Endothelial cell of umbilical vein (primary cell): ENCODE data around the gene GPAT2. TPM values are rescaled to one million over a fixed set of nuclear protein-coding genes. Genes with fewer than 3 reads are reported as not detected.
"Not testable (repeated sequence)": the region's sequence is repeated elsewhere in the genome, so short reads cannot be mapped to it uniquely, and the experiment has no call there.

ENCODE experiments used
- BruUV-seq: library from RNA; stranded (reverse); fragments of 400-500 nt; replicated peaks from 2 replicates; lab custom pipeline; 2021; lab: Mats Ljungman, UMichigan
- CTCF ChIA-PET: fragments of 300-600, 350-600 bp; sonication (Branson Sonifier 250); formaldehyde crosslinking; loops from one replicate; lab custom pipeline; 2021; ENCODE audit warnings: antibody characterized with exemption, inconsistent platforms; lab: Charles Lee
- POLR2A ChIA-PET: fragments of 300-600, 350-600 bp; sonication (Branson Sonifier 250); formaldehyde crosslinking; loops from one replicate; lab custom pipeline; 2021; ENCODE audit warnings: antibody characterized with exemption, inconsistent platforms; lab: Charles Lee
- DNase-seq: peaks from one replicate; pipeline ENCODE4 v3.0.0-alpha.2; 2011; ENCODE audit warnings: low read depth, low spot score
- FAIRE-seq: peaks from 2 replicates; lab custom pipeline; 2011; peaks lifted over from hg19 to GRCh38; lab: Jason Lieb, UNC
- H2AFZ ChIP-seq: 2 replicates; pipeline ENCODE4 v1.6.0; 2012; ENCODE audit warnings: low read depth, low read length, control low read depth, inconsistent platforms
- H3K27ac ChIP-seq: 2 replicates; pipeline ENCODE4 v1.5.1; 2011; ENCODE audit warnings: low read depth, mild to moderate bottlenecking, control low read depth, low read length, moderate library complexity; ENCODE audit not compliant: insufficient read depth
- H3K27me3 ChIP-seq, 2 experiments: 2 replicates each; pipeline versions ENCODE4 v1.6.0 to v1.6.1; 2011; ENCODE audit warnings: low read length in 2 of 2, mixed read lengths in 1 of 2; ENCODE audit not compliant: control insufficient read depth in 2 of 2, insufficient read depth in 2 of 2
- H3K36me3 ChIP-seq, 2 experiments: 2 replicates in 1 of 2; 3 replicates in 1 of 2; pipeline ENCODE4 v1.5.1; 2011; ENCODE audit warnings: low read length in 2 of 2, mild to moderate bottlenecking in 1 of 2, moderate library complexity in 1 of 2; ENCODE audit not compliant: control insufficient read depth in 2 of 2, insufficient read depth in 2 of 2; ENCODE audit errors: extremely low read depth in 1 of 2
- H3K4me1 ChIP-seq: 3 replicates; pipeline ENCODE4 v1.5.1; 2011; ENCODE audit warnings: mild to moderate bottlenecking, low read length; ENCODE audit not compliant: control insufficient read depth, insufficient read depth; ENCODE audit errors: extremely low read depth
- H3K4me2 ChIP-seq: 2 replicates; pipeline ENCODE4 v1.6.1; 2011; ENCODE audit warnings: low read length, control low read depth, mixed read lengths; ENCODE audit not compliant: insufficient read depth
- H3K4me3 ChIP-seq, 3 experiments: fragments of 200-600 bp in 1 of 3; sonication (generic), shearing (Covaris generic) in 1 of 3; replicated peaks in 1 of 3; 2 replicates each; pipeline ENCODE4 v1.5.1; 2011 to 2016; ENCODE audit warnings: control low read depth in 3 of 3, low read length in 3 of 3, mild to moderate bottlenecking in 2 of 3, inconsistent platforms in 1 of 3, low read depth in 1 of 3, moderate library complexity in 1 of 3; ENCODE audit not compliant: insufficient read depth in 1 of 3
- H3K79me2 ChIP-seq: 2 replicates; pipeline ENCODE4 v1.6.0; 2012; ENCODE audit warnings: low read length, inconsistent platforms; ENCODE audit not compliant: control insufficient read depth, insufficient read depth
- H3K9ac ChIP-seq: replicated peaks from 2 replicates; pipeline ENCODE3; 2011; ENCODE audit warnings: low read length, control low read depth; ENCODE audit not compliant: insufficient read depth; ENCODE audit errors: extremely low read depth
- H3K9me1 ChIP-seq: replicated peaks from 3 replicates; pipeline ENCODE4 v1.6.0; 2011; ENCODE audit warnings: mild to moderate bottlenecking, low read length; ENCODE audit not compliant: control insufficient read depth, insufficient read depth; ENCODE audit errors: extremely low read depth
- H3K9me3 ChIP-seq: replicated peaks from 2 replicates; pipeline ENCODE4 v1.5.1; 2012; ENCODE audit warnings: low read length, inconsistent platforms; ENCODE audit not compliant: control insufficient read depth, insufficient read depth
- H4K20me1 ChIP-seq: replicated peaks from 2 replicates; pipeline ENCODE3; 2011; ENCODE audit warnings: mild to moderate bottlenecking, low read length; ENCODE audit not compliant: control insufficient read depth, insufficient read depth; ENCODE audit errors: extremely low read depth
- CTCF ChIP-seq, 2 donors: IDR thresholded peaks; 1 replicate in 1 of 2; 2 replicates in 1 of 2; pipeline ENCODE4 v1.5.1; 2011; ENCODE audit warnings: low read length in 2 of 2, mild to moderate bottlenecking in 2 of 2, moderate library complexity in 2 of 2, control low read depth in 1 of 2, inconsistent platforms in 1 of 2, low read depth in 1 of 2; ENCODE audit not compliant: insufficient read depth in 1 of 2; ENCODE audit errors: extremely low read depth in 1 of 2
- dilution Hi-C: fragments of 300-500 bp; cut with MboI; formaldehyde crosslinking; loops from one replicate; pipeline ENCODE4 v1.15.0; 2019; ENCODE audit warnings: low sequenced_read_pairs; ENCODE audit not compliant: extremely low pct_ligation_motif_present
- intact Hi-C: fragments of 100-400 bp; cut with micrococcal nuclease; formaldehyde crosslinking; loops from one replicate; pipeline ENCODE4 v1.10.0; 2022
- polyA plus RNA-seq, 4 experiments: library from polyadenylated mRNA; depleted of rRNA in 3 of 4; stranded (reverse) in 3 of 4; unstranded in 1 of 4; fragments of >200 nt; gene quantifications; 2 replicates each; pipeline versions ENCODE4 v1.2.1 to v1.2.3, GENCODE V29; 2011 to 2012; ENCODE audit warnings: missing spikeins in 1 of 4
- total RNA-seq: library from RNA; stranded (reverse); gene quantifications from 2 replicates; pipeline ENCODE4 v1.2.3, GENCODE V29; 2021

The GPAT2 gene
- total and polyA plus RNA-seq, 2 donors (not counting 3 experiments of a cell fraction or from before 2014, with no cell fraction given), result 6.6 to 10.3 TPM

- H3K27me3 ChIP-seq, H3K4me1 ChIP-seq, H3K79me2 ChIP-seq, H3K9me1 ChIP-seq, BruUV-seq, dilution Hi-C loops, H3K36me3 ChIP-seq, H4K20me1 ChIP-seq, H3K9me3 ChIP-seq: not testable (repeated sequence)
- H3K9ac ChIP-seq, result peak overlapping the region; percentile 31
- ChIA-PET POLR2A (interaction anchor here (1.1 kb wide), 1 partner anchor 124 kb away, joined by 6 read pairs; the partner anchor contains the start of gene ADRA2B), CTCF (interaction anchor here (0.6 to 2.1 kb wide), 24 partner anchors 8 to 647 kb away, joined by 3 to 54 read pairs (median 4); partner anchors contain the start of gene ASTL)
- H3K4me3 ChIP-seq, result peak overlapping the region; percentile 59 to 77 (median 72)
- H2AFZ ChIP-seq, result peak overlapping the region; percentile 95
- intact Hi-C loops, result loop anchor here (1.0 kb wide), 1 partner anchor 182 kb away; no protein-coding TSS in a partner anchor
- peak; percentile 84 for FAIRE-seq
- peak overlapping the region; percentile 92 for H3K4me2 ChIP-seq
- peak overlapping the region; percentile 55 for H3K27ac ChIP-seq
- DNase-seq, result peak; percentile 64
- TF ChIP-seq CTCF (IDR thresholded peaks at IDR 0.05; ENCODE audit: extremely low read depth in 1 of 2, insufficient read depth in 1 of 2, low read depth in 1 of 2, low read length in 2 of 2), result peak; percentile 39 to 58
These were observed 42.0 kb downstream of the GPAT2 start for GRCh38 chr2:95992520-95993272.

- FAIRE-seq, H3K4me1 ChIP-seq, DNase-seq, H3K9me3 ChIP-seq, BruUV-seq, H3K36me3 ChIP-seq, H3K79me2 ChIP-seq, H3K9me1 ChIP-seq, H3K9ac ChIP-seq, dilution Hi-C loops, H4K20me1 ChIP-seq, H3K27ac ChIP-seq, H3K27me3 ChIP-seq, intact Hi-C loops: not testable (repeated sequence)
- peak overlapping the region; percentile 95 for H2AFZ ChIP-seq
- CTCF ChIA-PET, result interaction anchor here (0.6 to 2.1 kb wide), 21 partner anchors 8 to 647 kb away, joined by 3 to 54 read pairs (median 5); partner anchors contain the start of gene ASTL
- POLR2A ChIA-PET, result interaction anchor here (1.1 kb wide), 1 partner anchor 125 kb away, joined by 6 read pairs; the partner anchor contains the start of gene ADRA2B
- H3K4me3 ChIP-seq, result peak overlapping the region in 2 of 3 experiments; percentile 59 to 72
- peak overlapping the region; percentile 92 for H3K4me2 ChIP-seq
These were observed 42.6 kb downstream of the GPAT2 start for GRCh38 chr2:95992102-95992501.

GRCh38 chr2:95991351-95992094 lies 43.2 kb downstream of the GPAT2 start, which contains the start of gene ANKRD36C:
ANKRD36C (minus strand) TSS chr2:95991824; CDS start chr2:95991708, 116 bp downstream.
- intact Hi-C loops, H3K36me3 ChIP-seq, dilution Hi-C loops, H3K4me1 ChIP-seq, H3K27me3 ChIP-seq, H3K9me3 ChIP-seq, H3K79me2 ChIP-seq, FAIRE-seq, H3K9me1 ChIP-seq, POLR2A ChIA-PET, H4K20me1 ChIP-seq: not testable (repeated sequence)
- Histone ChIP-seq H3K9ac (peak within 1 kb of the TSS; percentile 95), H3K27ac (peak within 1 kb of the TSS; percentile 78), H2AFZ (peak within 1 kb of the TSS; percentile 99), H3K4me2 (peak within 1 kb of the TSS; percentile 92), H3K4me3 (peak within 1 kb of the TSS; percentile 59 to 96 (median 88))
- peak; percentile 50 for DNase-seq
- CTCF ChIA-PET, result interaction anchor here (0.6 to 2.1 kb wide), 6 partner anchors 18 to 184 kb away, joined by 3 to 54 read pairs (median 9); no protein-coding TSS in a partner anchor
- TSS peak; percentile 66 for BruUV-seq
